HG03135 (cell line): ENCODE data around the gene KLHL26.

ENCODE experiments used
- ATAC-seq: cut with Tn5 transposase; IDR thresholded peaks from one replicate; pipeline ENCODE4 v1.9.1; 2021; ENCODE audit warnings: mild to moderate bottlenecking, moderate library complexity; ENCODE audit not compliant: unreplicated experiment

Gene KLHL26

GRCh38 chr19:18710996-18711751 lies 74.3 kb downstream of the KLHL26 start:
- no peak for ATAC-seq

GRCh38 chr19:18711893-18712292 lies 75.1 kb downstream of the KLHL26 start:
- no peak for ATAC-seq

- no peak for ATAC-seq
Observed at GRCh38 chr19:18712981-18713380, 76.2 kb downstream of the KLHL26 start.

GRCh38 chr19:18713550-18714117 lies 76.8 kb downstream of the KLHL26 start:
- no peak for ATAC-seq

GRCh38 chr19:18715416-18715815 lies 78.6 kb downstream of the KLHL26 start:
- no peak for ATAC-seq

GRCh38 chr19:18716857-18717256 lies 80.0 kb downstream of the KLHL26 start:
- ATAC-seq: no peak

GRCh38 chr19:18717601-18718000 lies 80.8 kb downstream of the KLHL26 start:
- ATAC-seq: no peak

GRCh38 chr19:18718015-18718526 lies 81.2 kb downstream of the KLHL26 start:
- no peak for ATAC-seq

- no peak for ATAC-seq
Observed at GRCh38 chr19:18718846-18719458, 82.1 kb downstream of the KLHL26 start.

GRCh38 chr19:18719541-18719940 lies 82.7 kb downstream of the KLHL26 start:
- no peak for ATAC-seq
